Dermis microvascular lymphatic vessel endothelial cell (primary cell): ENCODE results near the gene LMNTD1. TPM values are rescaled to one million over a fixed set of nuclear protein-coding genes. Genes with fewer than 3 reads are reported as not detected.
"Not testable (repeated sequence)": the region's sequence is repeated elsewhere in the genome, so short reads cannot be mapped to it uniquely, and the experiment has no call there.

Experiments used
- DNase-seq, 2 donors: peaks; one replicate each; pipeline versions ENCODE4 v3.0.0 to v3.0.0-alpha.2; 2010; ENCODE audit warnings: low read depth in 2 of 2
- total RNA-seq: library from RNA; depleted of rRNA; stranded (reverse); fragments of >200 nt; gene quantifications from 2 replicates; pipeline ENCODE4 v1.2.1, GENCODE V29; 2014

LMNTD1 gene, protein sequence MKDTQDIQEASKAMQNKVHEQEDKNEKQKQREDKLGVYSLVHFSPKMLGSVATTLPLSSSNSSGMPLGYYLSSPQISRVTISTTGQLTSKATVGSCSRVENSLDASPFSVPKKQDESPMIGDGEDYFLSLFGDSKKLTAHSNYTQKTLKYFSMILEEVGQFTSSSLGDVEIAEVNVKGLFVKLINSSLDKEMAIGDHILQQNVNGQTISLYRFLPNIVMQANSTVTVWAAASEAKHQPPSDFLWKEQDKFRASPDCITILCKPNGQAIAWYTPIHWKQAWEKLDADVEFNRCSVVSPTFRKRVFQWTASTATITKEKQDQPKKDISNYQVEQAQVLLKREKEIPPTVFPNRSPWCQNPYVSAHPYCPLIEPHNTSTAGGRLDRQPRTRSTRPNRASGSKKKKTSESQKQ
- under 0.01 and 0.13 TPM in 2 replicates for total RNA-seq

DNA sequence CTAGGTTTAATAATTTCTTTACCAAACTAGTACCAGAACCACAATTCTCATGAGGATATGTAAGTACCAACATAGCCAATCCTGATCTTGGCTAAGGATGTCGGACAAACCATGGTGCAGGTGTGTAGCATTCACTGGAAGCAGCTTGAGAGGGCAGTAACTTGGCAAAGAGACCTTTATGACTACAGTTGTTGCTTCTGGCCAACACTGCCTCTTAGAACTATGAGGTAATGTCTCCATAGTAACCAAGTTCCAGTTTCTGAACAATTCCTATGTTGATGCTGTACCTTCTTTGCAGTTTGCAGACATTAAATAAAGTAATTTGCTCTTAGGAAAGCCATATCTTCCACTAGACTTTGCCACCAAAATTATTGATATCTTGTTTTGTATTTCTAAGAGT, at the start of gene LMNTD1:
TSS of gene LMNTD1 (minus strand) at position 186 of the 400 bp plus-strand sequence. CDS start 324 bp downstream, outside the sequence.
- DNase-seq: no peak

DNA sequence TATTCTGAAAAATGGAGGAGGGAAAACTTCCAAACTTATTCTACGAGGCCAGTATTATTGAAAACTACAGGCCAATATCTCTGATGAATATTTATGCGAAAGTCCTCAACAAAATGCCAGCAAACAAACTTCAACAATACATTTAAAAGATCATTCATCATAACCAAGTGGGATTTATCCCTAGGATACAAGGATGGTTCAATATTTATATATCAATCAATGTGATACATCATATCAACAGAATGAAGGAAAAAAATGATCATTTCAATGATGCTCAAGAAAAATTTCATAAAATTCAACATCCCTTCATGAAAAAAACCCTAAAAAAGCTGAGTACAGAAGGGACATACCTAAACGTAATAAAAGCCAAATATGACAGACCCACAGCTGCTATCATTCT, 45.9 kb upstream of the LMNTD1 start:
- DNase-seq: no peak

DNA sequence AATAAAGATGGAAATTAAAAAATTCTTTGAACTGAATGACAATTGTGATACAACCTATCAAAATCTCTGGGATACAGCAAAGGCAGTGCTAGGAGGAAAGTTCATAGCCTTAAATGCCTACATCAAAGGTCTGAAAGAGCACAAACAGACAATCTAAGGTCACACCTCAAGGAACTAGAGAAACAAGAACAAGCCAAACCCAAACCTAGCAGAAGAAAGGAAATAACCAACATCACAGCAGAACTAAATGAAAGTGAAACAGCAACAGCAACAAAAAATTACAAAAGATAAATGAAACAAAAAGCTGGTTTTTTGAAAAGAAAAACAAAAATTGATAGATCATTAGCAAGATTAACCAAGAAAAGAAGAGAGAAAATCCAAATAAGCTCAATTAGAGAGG, 42.4 kb upstream of the LMNTD1 start:
- not testable (repeated sequence) for DNase-seq

DNA sequence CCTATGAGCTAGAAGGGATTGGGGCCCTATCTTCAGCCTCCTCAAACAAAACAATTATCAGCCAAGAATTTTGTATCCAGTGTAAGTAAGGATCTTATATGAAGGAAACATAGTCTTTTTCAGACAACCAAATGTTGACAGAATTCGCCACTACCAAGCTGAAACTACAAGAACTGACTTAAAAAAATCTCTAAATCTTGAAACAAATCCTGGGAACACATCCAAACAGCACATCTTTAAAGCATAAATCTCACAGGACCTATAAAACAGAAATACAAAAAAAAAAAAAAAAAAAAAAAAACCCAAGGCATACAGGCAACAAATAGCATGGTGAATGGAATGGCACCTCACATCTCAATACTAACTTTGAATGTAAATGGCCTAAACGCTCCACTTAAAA, 41.3 kb upstream of the LMNTD1 start:
- DNase-seq: no peak

DNA sequence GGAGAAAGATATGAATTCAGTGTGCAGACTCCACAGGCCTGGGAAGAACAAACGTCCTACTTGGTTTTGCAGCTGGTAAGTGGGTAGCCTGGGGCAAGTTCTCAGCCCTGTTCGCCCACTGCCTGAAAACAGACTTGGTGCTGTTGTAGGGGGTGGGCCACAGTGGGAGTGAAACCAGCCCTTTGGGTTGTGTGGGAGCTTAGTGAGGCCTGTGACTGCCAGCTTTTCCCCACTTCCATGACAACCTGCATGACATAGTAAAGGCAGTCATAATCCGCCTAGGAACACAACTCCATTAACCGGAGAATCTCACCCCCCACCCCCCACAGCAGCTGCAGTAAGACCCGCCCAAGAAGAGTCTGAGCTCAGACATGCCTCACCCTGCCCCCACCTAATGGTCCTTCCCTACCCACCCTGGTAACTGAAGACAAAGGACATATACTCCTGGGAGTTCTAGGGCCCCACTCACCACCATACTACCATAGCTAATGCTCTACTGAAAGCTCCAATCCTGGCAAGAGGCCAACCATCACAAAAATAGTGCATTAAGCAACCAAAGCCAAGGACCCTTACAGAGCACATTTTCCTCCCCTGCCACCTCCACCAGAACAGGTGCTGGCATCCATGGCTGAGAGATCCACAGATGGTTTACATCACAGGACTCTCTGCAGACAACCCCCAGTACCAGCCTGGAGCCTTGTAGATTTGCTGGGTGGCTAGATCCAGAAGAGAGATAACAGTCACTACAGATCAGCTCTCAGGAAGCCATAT, 39.8 kb upstream of the LMNTD1 start:
- no peak for DNase-seq

DNA sequence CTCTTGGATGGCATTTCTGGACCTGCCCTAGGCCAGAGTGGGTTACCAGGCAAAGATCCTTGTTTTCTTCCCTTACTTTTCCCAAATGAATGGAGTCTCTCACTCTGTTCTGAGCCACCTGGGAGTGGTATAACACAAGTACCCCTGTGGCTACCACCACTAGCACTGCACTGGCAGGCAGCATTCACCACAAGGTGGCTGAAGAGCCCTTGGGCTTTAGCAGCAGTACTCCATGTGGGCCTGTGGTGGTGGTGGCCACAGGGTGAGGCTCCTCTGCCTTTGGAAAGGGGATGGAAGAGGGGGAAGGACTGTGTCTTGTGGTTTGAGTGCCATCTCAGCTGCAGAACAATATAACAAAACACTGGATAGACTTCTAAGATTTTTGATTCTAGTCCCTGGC, 38.1 kb upstream of the LMNTD1 start:
- DNase-seq: peak in 1 of 2 donors; percentile 27

DNA sequence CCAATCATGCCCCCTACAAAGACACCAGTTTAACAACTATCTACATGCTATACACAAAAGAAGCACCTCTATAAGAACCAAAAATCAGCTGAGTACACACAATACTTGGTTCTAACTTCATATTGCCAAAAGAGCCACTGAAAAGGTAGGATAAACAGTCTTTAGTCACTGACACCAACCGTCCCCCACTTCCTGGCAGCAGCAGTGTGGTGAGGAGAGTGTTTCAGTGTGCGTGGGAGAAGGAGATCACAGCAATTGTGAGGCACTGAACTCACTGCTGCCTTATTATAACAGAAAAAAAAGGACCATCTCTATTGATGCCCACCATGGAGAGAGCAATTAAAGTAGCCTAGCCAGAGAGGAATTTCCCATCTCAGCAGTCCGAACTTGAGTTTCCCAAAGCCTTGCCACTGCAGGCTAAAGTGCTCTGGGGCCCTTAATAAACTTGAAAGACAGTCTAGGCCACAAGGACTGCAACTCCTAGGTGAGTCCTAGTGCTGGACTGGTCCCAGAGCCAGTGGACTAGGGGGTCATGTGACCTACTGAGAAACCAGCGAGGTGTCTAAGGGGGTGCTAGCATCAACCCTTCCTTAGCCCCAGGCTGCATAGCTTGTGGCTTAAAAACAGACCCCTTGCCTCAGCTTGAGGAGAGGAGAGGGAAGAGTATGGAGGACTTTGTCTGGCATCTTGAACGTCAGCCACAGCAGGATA, 37.1 kb upstream of the LMNTD1 start:
- no peak for DNase-seq

DNA sequence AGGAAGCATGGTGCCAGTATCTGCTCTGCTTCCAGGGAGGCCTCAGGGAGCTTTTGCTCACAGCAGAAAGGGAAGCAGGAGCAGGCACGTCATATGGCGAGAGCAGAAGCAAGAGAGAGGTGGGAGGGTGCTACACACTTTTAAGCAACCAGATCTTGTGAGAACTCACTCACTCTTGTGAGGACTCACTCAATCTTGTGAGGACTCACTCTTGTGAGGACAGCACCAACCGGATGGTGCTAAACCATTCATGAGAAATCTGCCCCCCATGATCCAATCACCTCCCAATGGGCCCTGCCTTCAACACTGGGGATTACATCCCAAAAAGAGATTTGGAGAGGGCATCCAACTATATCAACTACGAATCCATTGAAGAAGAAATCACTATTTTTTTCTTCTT, 34.3 kb upstream of the LMNTD1 start:
- DNase-seq: no peak

DNA sequence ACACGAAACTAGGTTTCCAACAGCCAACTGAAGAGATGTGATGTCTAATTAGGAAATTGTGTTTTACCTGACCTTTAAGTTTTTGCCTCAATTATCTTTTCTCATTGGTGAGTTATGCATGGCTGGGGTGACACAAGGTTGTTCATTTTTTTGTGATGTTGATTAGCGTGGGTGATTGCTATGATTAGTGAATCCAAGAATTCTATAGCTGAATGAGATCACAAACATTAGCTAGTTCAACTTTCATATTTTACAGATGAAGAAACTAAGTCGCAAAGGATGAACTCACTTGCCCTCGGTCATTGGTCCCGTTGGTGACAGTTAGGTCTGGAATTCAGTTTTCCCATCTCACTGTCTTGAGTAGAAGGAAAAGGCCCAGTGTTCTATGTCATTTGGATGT, 32.6 kb upstream of the LMNTD1 start:
- no peak for DNase-seq

DNA sequence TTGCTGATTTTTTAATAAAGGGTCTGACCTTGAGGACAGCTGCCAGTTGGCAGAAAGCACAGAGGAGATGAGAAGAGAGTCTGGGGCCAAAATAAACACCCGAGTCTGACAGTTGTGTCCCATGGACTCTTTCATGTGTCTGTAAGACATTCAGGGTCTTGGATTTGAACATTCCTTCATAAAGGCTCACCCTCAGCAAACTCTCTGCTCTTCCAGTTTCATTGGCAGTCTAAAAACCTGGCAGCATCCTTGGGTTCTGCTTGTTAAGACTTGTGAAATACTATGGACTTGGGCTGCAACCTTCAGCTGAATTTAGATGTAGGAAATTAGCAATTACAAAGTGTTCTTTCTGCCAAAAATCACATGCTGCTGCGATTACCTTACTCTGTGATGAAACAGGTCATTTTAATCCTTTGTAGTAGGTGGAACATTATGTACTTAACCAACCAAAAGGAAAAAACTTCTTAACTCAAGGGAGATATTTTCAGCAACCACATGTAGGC, 32.0 kb upstream of the LMNTD1 start:
- peak; percentile 26 to 51 for DNase-seq

DNA sequence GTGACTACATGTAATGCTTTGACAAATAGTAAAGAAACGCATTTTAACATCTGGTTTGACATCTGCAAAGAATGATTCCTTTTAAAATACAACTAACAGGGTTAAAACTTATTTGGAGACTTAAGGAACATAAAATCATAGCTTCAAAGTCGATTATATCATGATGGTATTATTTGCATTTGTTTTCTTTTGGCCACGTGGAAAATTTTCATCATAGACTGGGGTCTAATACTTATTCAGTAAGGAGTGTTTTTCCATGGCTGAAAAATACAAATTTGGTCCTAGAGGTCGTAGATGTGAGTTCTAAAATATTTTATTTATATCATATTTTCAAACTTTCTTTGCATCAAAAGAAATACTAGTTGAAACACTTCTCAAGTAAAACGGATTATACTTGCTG, 31.5 kb upstream of the LMNTD1 start:
- DNase-seq: no peak

DNA sequence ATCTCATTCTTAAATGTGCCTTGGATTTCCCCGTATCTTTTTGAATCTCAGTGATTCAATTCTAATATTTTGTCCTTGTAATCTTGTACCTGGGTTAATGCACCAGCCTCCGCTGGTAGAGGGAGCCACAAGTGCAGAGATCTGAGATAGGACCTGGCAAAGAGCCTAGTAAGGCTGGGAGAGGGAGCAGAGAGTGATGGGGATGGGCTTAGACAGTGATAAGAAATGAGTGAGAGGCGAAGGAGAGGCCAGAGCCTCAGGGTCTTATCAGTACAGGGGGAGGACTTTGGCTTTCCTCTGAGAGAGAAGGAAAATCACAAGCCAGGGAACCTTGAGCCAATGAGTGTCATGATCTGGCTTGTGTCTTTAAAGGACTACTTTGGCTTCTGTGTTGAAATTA, 30.5 kb upstream of the LMNTD1 start:
- peak in 1 of 2 donors; percentile 24 for DNase-seq

DNA sequence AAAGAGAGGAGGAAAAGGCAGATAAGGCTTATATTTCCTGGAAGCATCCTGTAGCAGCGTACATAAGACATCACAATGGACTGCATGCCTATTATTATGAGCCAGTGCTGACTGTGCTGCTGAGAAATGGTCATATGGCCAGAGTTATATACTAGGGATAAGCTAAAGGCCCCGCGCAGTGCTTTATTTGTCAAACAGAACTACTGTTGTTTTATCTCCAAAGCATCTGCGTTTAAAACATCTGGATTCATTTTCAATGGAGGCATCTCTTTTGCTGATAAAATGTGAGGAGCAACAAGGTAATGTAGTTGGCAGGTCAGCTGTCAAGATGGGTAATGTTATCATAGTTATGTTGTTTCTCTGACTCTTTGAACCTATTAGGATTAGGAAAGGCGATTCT, 28.0 kb upstream of the LMNTD1 start:
- DNase-seq: peak in 1 of 2 donors; percentile 8

DNA sequence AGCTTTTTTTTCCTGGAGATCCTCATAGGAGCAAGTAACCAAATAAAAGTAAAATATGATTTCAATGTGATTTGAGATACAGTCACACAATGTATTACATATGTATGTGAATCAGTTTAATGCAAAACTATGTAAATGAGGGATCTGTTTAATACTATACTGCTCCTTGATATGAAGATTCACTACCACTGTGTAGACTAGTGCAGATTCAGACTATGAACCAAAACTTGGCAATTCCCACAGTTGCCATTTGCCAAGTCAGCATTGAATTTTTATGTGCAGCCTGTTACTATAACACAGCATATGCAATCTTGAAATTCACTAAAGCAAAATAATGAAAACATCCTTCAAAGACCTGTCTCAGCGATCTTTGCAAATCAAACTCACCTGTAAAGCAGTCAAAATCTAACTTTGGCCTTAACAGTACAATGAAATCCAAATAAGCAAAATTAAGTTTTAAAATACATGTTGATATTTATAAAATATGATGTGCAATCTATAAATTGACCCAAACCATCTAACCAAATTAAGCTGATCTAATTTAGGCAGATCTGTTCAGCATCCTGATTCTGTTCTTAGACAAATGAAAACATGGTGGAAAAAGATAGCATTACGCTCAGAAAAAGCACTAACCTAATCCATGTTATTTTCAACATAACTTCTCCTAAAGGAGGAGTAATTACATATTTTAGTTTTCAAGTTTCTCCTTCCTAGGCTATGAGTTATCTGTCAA, 25.5 kb upstream of the LMNTD1 start:
- DNase-seq: no peak

DNA sequence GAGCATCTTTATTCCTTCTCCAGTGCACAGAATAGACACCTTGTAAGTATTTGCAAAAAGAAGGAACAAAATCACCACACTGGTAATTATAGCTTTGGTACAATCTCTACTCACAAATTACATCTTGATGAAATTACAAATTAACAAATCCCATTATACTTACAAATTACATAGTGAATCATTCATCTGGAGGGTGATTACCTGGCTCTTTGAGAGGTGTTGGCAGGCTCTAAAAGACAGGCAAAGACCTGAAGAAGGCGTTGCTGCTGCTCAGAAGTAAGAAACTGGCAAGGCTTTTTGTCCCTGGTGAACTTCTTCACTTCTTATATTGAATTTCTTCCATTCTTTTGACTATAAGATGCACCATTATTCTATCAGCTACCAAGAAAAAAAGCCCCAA, 21.7 kb upstream of the LMNTD1 start:
- no peak for DNase-seq

DNA sequence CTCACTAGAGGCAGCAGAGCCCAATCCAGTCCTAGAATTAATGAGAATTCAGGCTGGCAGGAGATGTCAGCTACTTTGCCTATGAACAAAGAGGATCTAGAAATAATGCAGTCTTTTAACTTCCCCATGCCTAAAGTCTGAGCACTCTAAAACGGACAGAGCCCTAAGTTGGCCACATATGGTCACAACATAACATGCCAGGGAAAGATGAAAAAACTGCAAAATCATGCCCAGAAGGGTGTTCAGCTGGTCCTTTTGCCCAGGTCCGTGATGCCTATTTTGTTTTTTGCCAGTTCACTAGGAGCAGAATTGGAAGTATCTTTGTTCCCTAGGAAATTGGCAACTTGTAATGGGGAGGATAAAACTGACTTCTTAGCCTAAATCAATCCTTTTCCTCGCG, 20.3 kb upstream of the LMNTD1 start:
- DNase-seq: no peak

DNA sequence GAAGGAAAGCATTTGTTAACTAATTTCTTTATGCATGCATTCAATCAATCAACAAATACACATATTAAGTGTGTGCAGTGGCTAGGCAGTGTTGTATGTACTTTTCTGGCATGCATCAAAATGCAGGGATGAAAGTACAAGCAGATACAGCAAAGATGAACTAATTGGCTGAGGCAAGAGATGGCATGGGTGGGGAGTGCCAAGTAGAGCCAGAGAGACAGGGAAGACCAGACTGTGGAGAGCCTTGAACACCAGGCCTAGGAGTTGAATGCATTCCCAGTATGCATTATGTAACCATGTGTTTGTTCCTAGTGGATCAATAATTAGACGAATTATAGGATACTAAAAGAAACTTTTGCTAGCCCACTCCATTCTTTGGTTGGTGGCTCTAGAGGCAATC, 17.3 kb upstream of the LMNTD1 start:
- DNase-seq: no peak

DNA sequence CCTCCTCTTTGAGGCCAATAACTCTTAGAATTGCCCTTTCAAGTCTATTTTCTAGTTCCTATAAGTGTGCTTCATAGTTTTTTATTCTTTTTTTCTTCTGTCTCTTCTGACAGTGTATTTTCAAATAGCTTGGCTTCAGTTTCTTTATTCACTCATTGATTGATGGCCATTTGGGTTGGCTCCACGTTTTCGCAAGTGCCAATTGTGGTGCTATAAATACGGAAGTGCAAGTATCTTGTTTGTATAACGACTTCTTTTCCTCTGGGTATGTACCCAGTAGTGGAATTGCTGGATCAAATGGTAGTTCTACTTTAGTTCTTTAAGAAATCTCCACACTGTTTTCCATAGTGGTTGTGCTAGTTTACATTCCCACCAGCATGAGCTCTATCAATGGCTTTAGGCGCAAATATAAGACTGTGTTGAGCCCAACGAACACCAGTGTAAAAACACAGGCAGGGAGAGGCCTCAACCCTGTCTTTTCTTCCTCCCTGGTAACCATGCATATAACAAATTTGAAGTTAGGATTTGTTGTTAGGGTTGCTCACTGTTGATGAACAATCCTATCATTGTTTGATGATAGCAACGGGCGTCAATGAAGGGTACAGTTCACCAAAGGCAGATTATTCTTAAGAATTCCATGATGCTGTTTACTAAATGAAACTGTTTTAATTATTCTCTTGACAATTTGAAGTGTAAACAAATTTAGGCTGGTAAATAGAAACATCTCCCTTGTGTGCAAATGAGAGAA, 13.3 kb upstream of the LMNTD1 start:
- no peak for DNase-seq

DNA sequence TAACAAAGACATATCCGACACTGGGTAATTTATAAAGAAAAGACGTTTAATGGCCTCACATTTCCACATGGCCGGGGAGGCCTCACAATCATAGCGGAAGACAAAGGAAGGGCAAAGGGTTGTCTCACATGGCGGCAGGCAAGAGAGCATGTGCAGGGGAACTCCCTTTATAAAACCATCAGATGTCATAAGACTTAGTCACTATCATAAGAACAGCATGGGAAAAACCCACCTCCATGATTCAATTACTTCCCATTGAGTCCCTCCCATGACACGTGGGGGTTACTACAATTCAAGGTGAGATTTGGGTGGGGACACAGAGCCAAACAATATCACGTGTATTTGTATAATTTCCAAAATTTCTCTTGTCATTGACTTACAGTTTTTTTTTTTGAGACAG, 5.5 kb upstream of the LMNTD1 start:
- peak in 1 of 2 donors; percentile 6 for DNase-seq

DNA sequence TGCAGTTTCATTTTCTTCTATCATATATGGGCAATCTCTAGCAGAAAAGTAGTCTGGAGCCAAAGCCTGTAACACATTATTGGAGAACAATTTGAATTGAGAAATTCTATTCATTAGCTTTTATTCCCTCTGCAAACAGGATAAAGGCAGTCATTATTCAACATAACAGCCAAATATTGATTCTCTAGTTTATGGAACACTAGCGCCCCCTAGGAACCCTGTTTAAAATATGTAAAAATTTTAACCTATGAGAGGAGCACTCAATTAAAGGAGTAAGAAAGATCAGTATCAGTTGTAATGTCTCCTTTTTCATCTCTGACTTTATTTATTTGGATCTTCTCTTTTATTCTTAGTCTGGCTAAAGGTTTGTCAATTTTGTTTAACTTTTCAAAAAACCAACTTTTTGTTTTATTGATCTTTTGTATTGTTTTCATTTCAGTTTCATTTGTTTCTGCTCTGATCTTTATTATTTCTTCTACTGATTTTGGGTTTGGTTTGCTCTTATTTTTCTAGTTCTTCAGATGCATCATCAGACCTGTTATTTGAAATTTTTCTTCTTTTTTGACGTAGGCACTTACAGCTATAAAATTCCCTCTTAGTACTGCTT, 4.8 kb upstream of the LMNTD1 start:
- peak; percentile 28 to 64 for DNase-seq
